Ishikawa (cell line): ENCODE results near the gene GRIN2D.

Experiments
- CEBPB ChIP-seq: IDR thresholded peaks from 2 replicates; pipeline ENCODE4 v1.6.1; 2012
- CREB1 ChIP-seq: IDR thresholded peaks from 2 replicates; pipeline ENCODE4 v1.6.1; 2012; ENCODE audit warnings: low read depth
- EGR1 ChIP-seq: IDR thresholded peaks from 2 replicates; pipeline ENCODE4 v1.6.1; 2012
- EP300 ChIP-seq: IDR thresholded peaks from 2 replicates; pipeline ENCODE4 v1.6.1; 2012; ENCODE audit warnings: borderline replicate concordance
- FOXM1 ChIP-seq: IDR thresholded peaks from 2 replicates; pipeline ENCODE4 v1.6.1; 2012; ENCODE audit warnings: low read depth, borderline replicate concordance
- MAX ChIP-seq: IDR thresholded peaks from 2 replicates; pipeline ENCODE4 v1.6.1; 2012
- NFIC ChIP-seq: IDR thresholded peaks from 2 replicates; pipeline ENCODE4 v1.6.1; 2012
- RAD21 ChIP-seq: IDR thresholded peaks from 2 replicates; pipeline ENCODE4 v1.6.1; 2012; ENCODE audit warnings: low read depth
- REST ChIP-seq: IDR thresholded peaks from 2 replicates; pipeline ENCODE4 v1.6.1; 2012; ENCODE audit warnings: low read depth, mild to moderate bottlenecking
- TAF1 ChIP-seq: IDR thresholded peaks from 2 replicates; pipeline ENCODE4 v1.6.1; 2012; ENCODE audit warnings: low read depth, mild to moderate bottlenecking
- TCF12 ChIP-seq: IDR thresholded peaks from 2 replicates; pipeline ENCODE4 v1.6.1; 2012; ENCODE audit warnings: low read depth
- TEAD4 ChIP-seq: IDR thresholded peaks from 2 replicates; pipeline ENCODE4 v1.6.1; 2012
- USF1 ChIP-seq: IDR thresholded peaks from 2 replicates; pipeline ENCODE4 v1.6.1; 2012
- YY1 ChIP-seq: IDR thresholded peaks from 2 replicates; pipeline ENCODE4 v1.6.1; 2012; ENCODE audit warnings: low read depth
- ZBTB7A ChIP-seq: IDR thresholded peaks from 2 replicates; pipeline ENCODE4 v1.6.1; 2012; ENCODE audit warnings: low read depth

GRIN2D gene

GRCh38 chr19:48350856-48351255 lies 42.6 kb upstream of the GRIN2D start:
- no peak for TF ChIP-seq CEBPB
- no peak for TF ChIP-seq USF1
- no peak for TF ChIP-seq NFIC
- no peak for TF ChIP-seq RAD21
- no peak for TF ChIP-seq MAX
- no peak for TF ChIP-seq TCF12
- TF ChIP-seq FOXM1: no peak
- TF ChIP-seq ZBTB7A: no peak
- no peak for TF ChIP-seq YY1
- TF ChIP-seq REST: no peak
- TF ChIP-seq EGR1: no peak
- no peak for TF ChIP-seq TEAD4
- no peak for TF ChIP-seq CREB1
- TF ChIP-seq EP300: no peak
- no peak for TF ChIP-seq TAF1

GRCh38 chr19:48351341-48351752 lies 42.1 kb upstream of the GRIN2D start:
- TF ChIP-seq USF1: no peak
- TF ChIP-seq RAD21: peak; percentile 58

GRCh38 chr19:48353677-48354076 lies 39.8 kb upstream of the GRIN2D start:
- no peak for TF ChIP-seq YY1

- TF ChIP-seq ZBTB7A (no peak), CREB1 (no peak), USF1 (no peak), TCF12 (no peak), YY1 (no peak), MAX (no peak), REST (no peak)
Observed at GRCh38 chr19:48354332-48354992, 39.0 kb upstream of the GRIN2D start.

GRCh38 chr19:48355365-48355954 lies 38.0 kb upstream of the GRIN2D start:
- no peak for TF ChIP-seq RAD21
- TF ChIP-seq ZBTB7A: no peak
- no peak for TF ChIP-seq YY1
- TF ChIP-seq MAX: no peak
- TF ChIP-seq NFIC: no peak
- no peak for TF ChIP-seq TCF12

GRCh38 chr19:48359123-48359522 lies 34.3 kb upstream of the GRIN2D start:
- TF ChIP-seq RAD21: no peak
- no peak for TF ChIP-seq EP300
- TF ChIP-seq TAF1: no peak
- TF ChIP-seq MAX: no peak
- no peak for TF ChIP-seq CEBPB
- no peak for TF ChIP-seq CREB1
- TF ChIP-seq FOXM1: no peak
- no peak for TF ChIP-seq ZBTB7A
- no peak for TF ChIP-seq EGR1
- TF ChIP-seq USF1: no peak
- TF ChIP-seq REST: no peak
- TF ChIP-seq TEAD4: no peak
- no peak for TF ChIP-seq NFIC
- no peak for TF ChIP-seq YY1
- TF ChIP-seq TCF12: no peak
